ENCODE results near the gene MICALL2. TPM values are rescaled to one million over a fixed set of nuclear protein-coding genes. Genes with fewer than 3 reads are reported as not detected.

The MICALL2 gene
- polyA plus RNA-seq, 1 donor, result 77.8 TPM

- Histone ChIP-seq H3K36me3 (ENCODE audit: control insufficient read depth, insufficient read depth, low read length) (peaks cover 23% of the 10 kb centered on the region), H3K4me3 (ENCODE audit: low read length) (no peak overlapping the region), H3K9me3 (ENCODE audit: control insufficient read depth, low read depth, low read length) (no peaks in the 10 kb centered on the region), H3K27ac (ENCODE audit: low read length) (no peak overlapping the region), H3K27me3 (ENCODE audit: control insufficient read depth, insufficient read depth, low read length) (peaks cover 18% of the 10 kb centered on the region), H3K4me1 (ENCODE audit: control insufficient read depth, insufficient read depth, low read length) (peaks cover 3% of the 10 kb centered on the region)
- no peak for DNase-seq
- no CpG with 5 or more reads among the region's 25 CpGs for WGBS (ENCODE audit: insufficient coverage, low lambda C conversion rate)
These were observed 25.9 kb downstream of the MICALL2 start for GRCh38 chr7:1433128-1433920.

- H3K4me3 ChIP-seq (ENCODE audit: low read length), result no peak overlapping the region
- peaks cover 3% of the 10 kb centered on the region for H3K4me1 ChIP-seq (ENCODE audit: control insufficient read depth, insufficient read depth, low read length)
- peaks cover 18% of the 10 kb centered on the region for H3K27me3 ChIP-seq (ENCODE audit: control insufficient read depth, insufficient read depth, low read length)
- no peaks in the 10 kb centered on the region for H3K9me3 ChIP-seq (ENCODE audit: control insufficient read depth, low read depth, low read length)
- H3K36me3 ChIP-seq (ENCODE audit: control insufficient read depth, insufficient read depth, low read length), result peaks cover 16% of the 10 kb centered on the region
- no CpG with 5 or more reads among the region's 30 CpGs for WGBS (ENCODE audit: insufficient coverage, low lambda C conversion rate)
- H3K27ac ChIP-seq (ENCODE audit: low read length), result no peak overlapping the region
- DNase-seq, result peak; percentile 38 to 43
These were observed 26.7 kb downstream of the MICALL2 start for GRCh38 chr7:1432411-1433082.

- Histone ChIP-seq H3K9me3 (ENCODE audit: control insufficient read depth, low read depth, low read length) (no peaks in the 10 kb centered on the region), H3K27ac (ENCODE audit: low read length) (no peak overlapping the region), H3K4me3 (ENCODE audit: low read length) (no peak overlapping the region), H3K27me3 (ENCODE audit: control insufficient read depth, insufficient read depth, low read length) (peaks cover 18% of the 10 kb centered on the region), H3K36me3 (ENCODE audit: control insufficient read depth, insufficient read depth, low read length) (peaks cover 11% of the 10 kb centered on the region), H3K4me1 (ENCODE audit: control insufficient read depth, insufficient read depth, low read length) (peaks cover 3% of the 10 kb centered on the region)
- no peak for DNase-seq
- no CpG with 5 or more reads among the region's 22 CpGs for whole genome bisulfite sequencing (ENCODE audit: insufficient coverage, low lambda C conversion rate)
These were observed 27.5 kb downstream of the MICALL2 start for GRCh38 chr7:1431634-1432380.

- no CpG with 5 or more reads among the region's 10 CpGs for WGBS (ENCODE audit: insufficient coverage, low lambda C conversion rate)
- Histone ChIP-seq H3K27me3 (ENCODE audit: control insufficient read depth, insufficient read depth, low read length) (peaks cover 18% of the 10 kb centered on the region), H3K4me1 (ENCODE audit: control insufficient read depth, insufficient read depth, low read length) (peaks cover 3% of the 10 kb centered on the region), H3K27ac (ENCODE audit: low read length) (no peak overlapping the region), H3K9me3 (ENCODE audit: control insufficient read depth, low read depth, low read length) (no peaks in the 10 kb centered on the region), H3K4me3 (ENCODE audit: low read length) (no peak overlapping the region), H3K36me3 (ENCODE audit: control insufficient read depth, insufficient read depth, low read length) (peaks cover 6% of the 10 kb centered on the region)
- DNase-seq, result no peak
These were observed 28.0 kb downstream of the MICALL2 start for GRCh38 chr7:1431226-1431625.

GRCh38 chr7:1430056-1430845 is 29.0 kb downstream of the MICALL2 start:
- Histone ChIP-seq H3K36me3 (ENCODE audit: control insufficient read depth, insufficient read depth, low read length) (peaks cover 3% of the 10 kb centered on the region), H3K27me3 (ENCODE audit: control insufficient read depth, insufficient read depth, low read length) (peaks cover 18% of the 10 kb centered on the region), H3K4me3 (ENCODE audit: low read length) (no peak overlapping the region), H3K9me3 (ENCODE audit: control insufficient read depth, low read depth, low read length) (no peaks in the 10 kb centered on the region), H3K27ac (ENCODE audit: low read length) (no peak overlapping the region), H3K4me1 (ENCODE audit: control insufficient read depth, insufficient read depth, low read length) (peaks cover 3% of the 10 kb centered on the region)
- DNase-seq, result no peak
- WGBS (ENCODE audit: insufficient coverage, low lambda C conversion rate), result no CpG with 5 or more reads among the region's 32 CpGs

- Histone ChIP-seq H3K27me3 (ENCODE audit: control insufficient read depth, insufficient read depth, low read length) (peaks cover 23% of the 10 kb centered on the region), H3K9me3 (ENCODE audit: control insufficient read depth, low read depth, low read length) (no peaks in the 10 kb centered on the region), H3K36me3 (ENCODE audit: control insufficient read depth, insufficient read depth, low read length) (no peaks in the 10 kb centered on the region), H3K4me1 (ENCODE audit: control insufficient read depth, insufficient read depth, low read length) (peaks cover 3% of the 10 kb centered on the region), H3K27ac (ENCODE audit: low read length) (no peak overlapping the region), H3K4me3 (ENCODE audit: low read length) (no peak overlapping the region)
- no peak for DNase-seq
- 0% methylated on average over 1 of the region's 20 CpGs for WGBS (ENCODE audit: insufficient coverage, low lambda C conversion rate)
These were observed 30.2 kb downstream of the MICALL2 start for GRCh38 chr7:1428941-1429501.

- no peaks in the 10 kb centered on the region for H3K36me3 ChIP-seq (ENCODE audit: control insufficient read depth, insufficient read depth, low read length)
- peaks cover 6% of the 10 kb centered on the region for H3K4me1 ChIP-seq (ENCODE audit: control insufficient read depth, insufficient read depth, low read length)
- WGBS (ENCODE audit: insufficient coverage, low lambda C conversion rate), result 100% methylated on average over 1 of the region's 13 CpGs
- no peak overlapping the region for H3K27ac ChIP-seq (ENCODE audit: low read length)
- no peak for DNase-seq
- H3K4me3 ChIP-seq (ENCODE audit: low read length), result no peak overlapping the region
- H3K9me3 ChIP-seq (ENCODE audit: control insufficient read depth, low read depth, low read length), result no peaks in the 10 kb centered on the region
- H3K27me3 ChIP-seq (ENCODE audit: control insufficient read depth, insufficient read depth, low read length), result peaks cover 34% of the 10 kb centered on the region
These were observed 32.1 kb downstream of the MICALL2 start for GRCh38 chr7:1427064-1427657.

GRCh38 chr7:1426474-1426873 is 32.8 kb downstream of the MICALL2 start:
- H3K9me3 ChIP-seq (ENCODE audit: control insufficient read depth, low read depth, low read length), result no peaks in the 10 kb centered on the region
- H3K27ac ChIP-seq (ENCODE audit: low read length), result no peak overlapping the region
- peaks cover 4% of the 10 kb centered on the region for H3K4me1 ChIP-seq (ENCODE audit: control insufficient read depth, insufficient read depth, low read length)
- H3K4me3 ChIP-seq (ENCODE audit: low read length), result no peak overlapping the region
- H3K27me3 ChIP-seq (ENCODE audit: control insufficient read depth, insufficient read depth, low read length), result peaks cover 34% of the 10 kb centered on the region
- no peaks in the 10 kb centered on the region for H3K36me3 ChIP-seq (ENCODE audit: control insufficient read depth, insufficient read depth, low read length)
- DNase-seq, result no peak
- WGBS (ENCODE audit: insufficient coverage, low lambda C conversion rate), result no CpG with 5 or more reads among the region's 15 CpGs

GRCh38 chr7:1425292-1426136 is 33.8 kb downstream of the MICALL2 start:
- H3K36me3 ChIP-seq (ENCODE audit: control insufficient read depth, insufficient read depth, low read length), result no peaks in the 10 kb centered on the region
- H3K27ac ChIP-seq (ENCODE audit: low read length), result no peak overlapping the region
- H3K4me1 ChIP-seq (ENCODE audit: control insufficient read depth, insufficient read depth, low read length), result peaks cover 4% of the 10 kb centered on the region
- no peak overlapping the region for H3K4me3 ChIP-seq (ENCODE audit: low read length)
- DNase-seq, result no peak
- no peaks in the 10 kb centered on the region for H3K9me3 ChIP-seq (ENCODE audit: control insufficient read depth, low read depth, low read length)
- peaks cover 34% of the 10 kb centered on the region for H3K27me3 ChIP-seq (ENCODE audit: control insufficient read depth, insufficient read depth, low read length)
- no CpG with 5 or more reads among the region's 18 CpGs for whole genome bisulfite sequencing (ENCODE audit: insufficient coverage, low lambda C conversion rate)
